Measurements from ENCODE around the gene AOC1.
"Not testable (repeated sequence)": the region's sequence is repeated elsewhere in the genome, so short reads cannot be mapped to it uniquely, and the experiment has no call there.

Gene AOC1, protein sequence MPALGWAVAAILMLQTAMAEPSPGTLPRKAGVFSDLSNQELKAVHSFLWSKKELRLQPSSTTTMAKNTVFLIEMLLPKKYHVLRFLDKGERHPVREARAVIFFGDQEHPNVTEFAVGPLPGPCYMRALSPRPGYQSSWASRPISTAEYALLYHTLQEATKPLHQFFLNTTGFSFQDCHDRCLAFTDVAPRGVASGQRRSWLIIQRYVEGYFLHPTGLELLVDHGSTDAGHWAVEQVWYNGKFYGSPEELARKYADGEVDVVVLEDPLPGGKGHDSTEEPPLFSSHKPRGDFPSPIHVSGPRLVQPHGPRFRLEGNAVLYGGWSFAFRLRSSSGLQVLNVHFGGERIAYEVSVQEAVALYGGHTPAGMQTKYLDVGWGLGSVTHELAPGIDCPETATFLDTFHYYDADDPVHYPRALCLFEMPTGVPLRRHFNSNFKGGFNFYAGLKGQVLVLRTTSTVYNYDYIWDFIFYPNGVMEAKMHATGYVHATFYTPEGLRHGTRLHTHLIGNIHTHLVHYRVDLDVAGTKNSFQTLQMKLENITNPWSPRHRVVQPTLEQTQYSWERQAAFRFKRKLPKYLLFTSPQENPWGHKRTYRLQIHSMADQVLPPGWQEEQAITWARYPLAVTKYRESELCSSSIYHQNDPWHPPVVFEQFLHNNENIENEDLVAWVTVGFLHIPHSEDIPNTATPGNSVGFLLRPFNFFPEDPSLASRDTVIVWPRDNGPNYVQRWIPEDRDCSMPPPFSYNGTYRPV

GRCh38 chr7:150852371-150852905 lies at the start of gene AOC1:
Gene AOC1 (plus strand): TSS chr7:150852517. CDS start chr7:150856471, 3,954 bp downstream.
- in situ Hi-C loops (cut with HindIII; ENCODE audit: low sequenced_read_pairs) = no loop called here

- in situ Hi-C loops (cut with HindIII; ENCODE audit: low sequenced_read_pairs) = no loop called here
These were observed 49.0 kb upstream of the AOC1 start for GRCh38 chr7:150803161-150803860.

GRCh38 chr7:150804802-150805201 lies 47.5 kb upstream of the AOC1 start:
- in situ Hi-C loops (cut with HindIII; ENCODE audit: low sequenced_read_pairs) = no loop called here

DNA sequence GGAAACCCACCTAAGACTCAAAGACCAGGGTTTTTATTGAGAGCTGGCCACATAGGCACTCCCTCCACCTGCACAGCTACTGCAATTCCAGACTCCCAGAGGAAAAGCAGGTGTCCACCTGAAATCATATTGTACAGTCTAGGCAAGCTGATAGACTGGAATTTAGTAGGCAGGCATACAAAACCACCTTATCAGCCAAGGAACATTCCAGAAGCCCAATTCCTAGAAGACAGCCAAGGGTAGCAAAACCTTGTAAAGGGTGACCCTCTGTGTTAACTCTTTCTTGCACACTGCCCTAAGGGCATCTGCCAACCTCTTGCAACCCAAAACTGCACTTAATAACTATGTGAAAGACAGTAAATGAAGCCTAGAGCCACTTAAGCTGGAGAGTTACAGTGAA lies 46.5 kb upstream of the AOC1 start:
- in situ Hi-C loops (cut with HindIII; ENCODE audit: low sequenced_read_pairs) = no loop called here

DNA sequence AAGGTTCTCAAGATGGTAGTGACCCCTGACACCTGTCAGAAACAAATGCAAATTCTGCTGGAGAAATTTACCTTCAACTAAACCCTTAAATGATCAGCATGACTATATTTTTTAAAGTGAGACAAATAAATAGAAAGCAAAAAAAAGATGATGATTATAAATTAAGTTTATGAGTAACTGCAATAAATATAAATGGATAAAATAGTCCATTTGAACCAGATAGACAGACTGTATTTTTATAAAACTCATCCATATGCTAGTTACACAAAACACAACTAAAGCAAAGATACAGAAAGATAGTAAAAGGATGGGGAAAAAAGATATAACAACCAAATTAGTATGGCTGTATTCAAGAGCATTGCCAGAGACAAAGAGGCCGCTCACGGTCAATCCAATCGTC lies 45.9 kb upstream of the AOC1 start:
- in situ Hi-C loops (cut with HindIII; ENCODE audit: low sequenced_read_pairs) = no loop called here

DNA sequence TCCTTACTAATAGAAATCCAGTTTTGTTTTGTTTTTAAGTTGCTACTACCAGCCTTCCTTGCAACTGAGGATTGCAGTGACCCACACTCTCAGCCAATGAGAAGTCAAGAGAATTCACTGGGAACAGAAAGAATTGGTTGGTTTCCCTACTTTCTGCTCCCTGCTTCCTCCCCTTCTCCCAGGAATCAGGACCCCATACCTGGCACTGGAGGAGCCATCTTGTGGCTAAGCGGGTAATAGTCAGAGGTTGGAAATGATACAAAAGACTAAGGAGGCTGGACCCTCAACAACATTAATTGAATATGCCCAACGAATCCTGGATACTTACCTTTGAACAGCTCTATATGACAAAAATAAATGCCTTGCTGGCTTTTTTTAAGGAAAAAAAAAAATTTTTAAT lies 45.5 kb upstream of the AOC1 start:
- in situ Hi-C loops (cut with HindIII; ENCODE audit: low sequenced_read_pairs) = no loop called here

- in situ Hi-C loops (cut with HindIII; ENCODE audit: low sequenced_read_pairs) = not testable (repeated sequence)
These were observed 44.5 kb upstream of the AOC1 start for GRCh38 chr7:150807616-150808438.

DNA sequence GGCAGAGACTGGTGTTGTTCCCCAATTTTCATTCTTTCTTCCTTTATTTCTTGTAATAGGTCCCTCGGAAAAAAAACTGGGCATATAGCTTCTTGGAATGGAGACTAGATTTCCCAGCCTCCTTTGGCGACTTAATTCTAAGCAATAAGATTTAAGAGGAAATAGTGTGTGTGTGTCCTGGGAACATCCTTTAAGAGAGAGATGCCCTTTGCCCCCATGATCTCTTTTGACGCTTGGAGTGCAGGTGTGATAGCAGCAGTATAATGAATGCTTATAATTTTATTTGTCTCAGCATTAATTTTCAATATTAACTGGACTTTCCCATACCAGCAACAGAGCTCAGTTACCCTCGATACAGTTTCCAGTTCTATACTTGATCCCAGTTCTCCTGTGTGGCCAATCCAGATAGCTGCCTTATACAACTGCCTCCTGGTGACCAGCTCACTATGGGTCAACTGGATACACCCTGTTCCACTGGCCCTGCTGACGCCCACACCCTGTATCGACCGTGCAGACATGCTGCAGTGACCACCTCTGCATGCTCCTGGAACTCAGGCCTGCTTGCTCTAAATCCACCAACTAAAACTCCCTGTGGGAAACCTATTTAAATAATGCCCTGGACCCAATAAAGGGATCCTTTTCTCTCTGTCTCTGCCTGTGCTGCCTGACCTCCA lies 37.9 kb upstream of the AOC1 start:
- in situ Hi-C loops (cut with HindIII; ENCODE audit: low sequenced_read_pairs) = no loop called here

GRCh38 chr7:150818971-150819370 lies 33.3 kb upstream of the AOC1 start:
- in situ Hi-C loops (cut with HindIII; ENCODE audit: low sequenced_read_pairs) = no loop called here

DNA sequence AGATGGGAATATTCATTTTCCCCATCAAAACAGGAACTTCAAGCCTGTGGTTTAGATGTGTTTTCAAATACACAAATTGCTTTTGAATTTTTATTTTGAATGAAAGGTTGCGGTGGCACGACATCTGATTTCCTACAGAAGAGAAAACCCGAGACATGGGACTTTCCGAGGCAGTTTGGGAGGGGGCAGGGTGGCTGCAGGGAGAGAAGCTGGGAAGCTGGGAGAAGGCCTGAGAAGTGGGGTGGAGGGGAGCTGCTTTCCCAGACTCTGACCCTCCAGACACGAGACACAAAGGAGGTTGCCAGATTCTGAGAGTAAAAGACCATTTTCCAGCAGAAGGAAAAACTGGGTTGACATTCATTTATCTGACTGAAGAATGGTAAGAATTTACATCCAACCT lies 32.2 kb upstream of the AOC1 start:
- in situ Hi-C loops (cut with HindIII; ENCODE audit: low sequenced_read_pairs) = no loop called here

GRCh38 chr7:150820578-150821198 lies 31.6 kb upstream of the AOC1 start:
- in situ Hi-C loops (cut with HindIII; ENCODE audit: low sequenced_read_pairs) = no loop called here

- in situ Hi-C loops (cut with HindIII; ENCODE audit: low sequenced_read_pairs) = no loop called here
These were observed 29.3 kb upstream of the AOC1 start for GRCh38 chr7:150823043-150823442.

GRCh38 chr7:150823484-150824126 lies 28.7 kb upstream of the AOC1 start:
- in situ Hi-C loops (cut with HindIII; ENCODE audit: low sequenced_read_pairs) = no loop called here

DNA sequence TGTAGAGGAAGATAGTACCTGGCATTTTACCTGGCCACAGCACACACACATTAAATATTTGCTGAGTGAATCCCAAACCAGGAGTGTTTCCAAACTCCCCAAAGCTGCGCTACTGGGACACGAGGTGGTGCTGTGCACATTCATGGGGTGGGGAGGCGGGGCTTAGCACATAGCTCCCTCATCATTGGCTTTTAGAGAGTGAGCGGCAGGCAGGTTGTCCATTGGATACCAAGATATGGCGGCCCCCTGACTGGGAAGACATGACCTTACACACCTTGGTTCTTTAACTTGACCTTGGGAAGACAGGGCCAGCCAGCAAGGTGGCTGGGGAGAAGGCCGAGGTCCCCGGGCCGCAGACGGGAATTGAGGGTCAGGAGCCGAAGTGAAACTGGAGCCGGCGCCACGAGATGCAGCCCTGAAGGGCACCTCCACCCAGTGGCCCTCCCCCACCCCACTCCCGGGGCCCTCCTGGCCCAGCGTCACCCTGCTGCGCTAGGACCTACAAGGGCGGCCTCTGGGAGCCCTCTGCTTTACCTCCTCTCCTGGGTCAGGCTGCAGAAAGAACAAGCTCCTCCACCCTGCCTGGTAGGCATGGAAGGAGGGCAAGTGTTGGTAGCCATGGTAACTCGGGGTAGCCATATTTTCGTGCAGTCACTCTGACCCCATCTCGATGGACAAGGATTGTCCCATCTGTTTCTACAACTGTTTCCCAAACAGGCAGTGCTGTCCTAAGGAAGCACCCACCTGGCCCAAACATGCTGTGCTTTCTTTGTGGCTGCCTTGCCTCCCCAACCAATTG lies 27.7 kb upstream of the AOC1 start:
- in situ Hi-C loops (cut with HindIII; ENCODE audit: low sequenced_read_pairs) = no loop called here

DNA sequence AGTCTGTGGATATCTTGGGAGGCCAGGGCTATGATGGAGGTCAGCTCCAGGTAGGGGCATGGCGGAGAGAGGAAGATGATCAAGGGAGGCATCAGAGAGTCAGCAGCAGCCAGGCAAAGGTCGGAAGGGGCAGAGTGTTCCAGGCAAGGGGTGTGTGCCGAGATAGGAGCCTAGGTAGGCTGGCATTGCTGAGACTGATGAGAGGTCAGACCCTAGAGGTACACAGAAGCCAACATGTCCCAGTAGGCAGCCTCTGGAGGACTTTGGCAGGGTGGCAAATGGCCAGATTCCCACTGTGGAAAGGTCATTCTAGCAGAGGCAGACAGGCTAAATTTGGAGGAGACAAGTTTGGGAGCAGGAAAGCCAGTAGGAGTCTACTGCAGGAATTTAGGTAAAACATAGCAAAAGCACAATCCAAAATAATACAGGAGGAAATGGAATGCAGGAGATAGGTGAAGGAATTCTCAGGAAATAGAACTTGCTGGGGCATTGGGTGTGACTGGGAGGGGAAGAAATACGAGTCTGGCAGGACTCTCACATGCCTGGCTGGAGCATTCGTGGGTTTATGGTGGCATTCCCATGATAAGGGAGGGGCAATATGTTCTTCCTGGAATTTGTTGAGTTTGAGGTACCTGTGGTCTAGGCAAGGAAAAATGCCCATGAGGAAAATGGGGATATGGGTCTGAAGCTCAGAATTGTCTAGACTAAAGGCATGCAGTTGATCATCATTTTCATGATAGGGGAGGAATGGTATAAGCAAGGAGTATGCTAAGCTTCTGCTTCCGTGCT lies 26.1 kb upstream of the AOC1 start:
- in situ Hi-C loops (cut with HindIII; ENCODE audit: low sequenced_read_pairs) = no loop called here

GRCh38 chr7:150828384-150828783 lies 23.9 kb upstream of the AOC1 start:
- in situ Hi-C loops (cut with HindIII; ENCODE audit: low sequenced_read_pairs) = no loop called here

- in situ Hi-C loops (cut with HindIII; ENCODE audit: low sequenced_read_pairs) = no loop called here
These were observed 22.9 kb upstream of the AOC1 start for GRCh38 chr7:150829426-150829825.
